OCI-LY1 (cell line): ENCODE results near the gene LRRC4B.

Experiments used
- H2AFZ ChIP-seq: fragments of 200-600 bp; sonication (generic), shearing (Covaris generic); 2 replicates; pipeline ENCODE4 v1.6.0; 2014; ENCODE audit warnings: antibody characterized with exemption, mild to moderate bottlenecking, low read length
- H3F3A ChIP-seq: fragments of 200-600 bp; sonication (generic), shearing (Covaris generic); 2 replicates; pipeline ENCODE4 v1.6.0; 2014; ENCODE audit warnings: mild to moderate bottlenecking, antibody characterized with exemption, low read length, moderate library complexity; ENCODE audit not compliant: insufficient read depth
- H3K27ac ChIP-seq: fragments of 200-600 bp; sonication (generic); 2 replicates; pipeline ENCODE4 v1.5.1; 2014; ENCODE audit warnings: low read length, mixed run types, mild to moderate bottlenecking, low read depth; ENCODE audit not compliant: poor library complexity, severe bottlenecking
- H3K27me3 ChIP-seq: fragments of 200-600 bp; sonication (generic); 2 replicates; pipeline ENCODE4 v1.6.0; 2014; ENCODE audit warnings: antibody characterized with exemption, mild to moderate bottlenecking, low read length, moderate library complexity; ENCODE audit not compliant: insufficient read depth
- H3K36me3 ChIP-seq: fragments of 200-600 bp; sonication (generic); 2 replicates; pipeline ENCODE4 v1.6.1; 2014; ENCODE audit warnings: mild to moderate bottlenecking, antibody characterized with exemption, low read length, moderate library complexity, mixed read lengths; ENCODE audit not compliant: insufficient read depth
- H3K4me1 ChIP-seq: fragments of 200-600 bp; sonication (generic); 2 replicates; pipeline ENCODE4 v1.5.1; 2014; ENCODE audit warnings: mild to moderate bottlenecking, low read length, moderate library complexity; ENCODE audit not compliant: insufficient read depth, severe bottlenecking
- H3K4me2 ChIP-seq: fragments of 200-600 bp; sonication (generic), shearing (Covaris generic); 2 replicates; pipeline ENCODE4 v1.6.1; 2014; ENCODE audit warnings: low read length
- H3K4me3 ChIP-seq: fragments of 200-600 bp; sonication (generic); 2 replicates; pipeline ENCODE4 v1.5.1; 2014; ENCODE audit warnings: low read length, low read depth, mild to moderate bottlenecking, mixed read lengths; ENCODE audit not compliant: poor library complexity, severe bottlenecking
- H3K79me2 ChIP-seq: fragments of 200-600 bp; shearing (Covaris generic); 2 replicates; pipeline ENCODE4 v1.6.1; 2016; ENCODE audit warnings: mixed run types, low read length, mixed read lengths; ENCODE audit not compliant: insufficient read depth
- H3K9ac ChIP-seq: fragments of 200-600 bp; sonication (generic), shearing (Covaris generic); 2 replicates; pipeline ENCODE4 v1.6.1; 2014; ENCODE audit warnings: mild to moderate bottlenecking, low read length, mixed read lengths
- H3K9me2 ChIP-seq: fragments of 200-600 bp; sonication (generic), shearing (Covaris generic); 2 replicates; pipeline ENCODE4 v1.6.1; 2014; ENCODE audit warnings: low read depth, mild to moderate bottlenecking, low read length, mixed read lengths
- H3K9me3 ChIP-seq: fragments of 200-600 bp; shearing (Covaris generic); 2 replicates; pipeline ENCODE4 v1.6.1; 2014; ENCODE audit warnings: low read length, mixed read lengths
- H4K20me1 ChIP-seq: fragments of 200-600 bp; sonication (generic), shearing (Covaris generic); 2 replicates; pipeline ENCODE4 v1.6.0; 2016; ENCODE audit warnings: mild to moderate bottlenecking, low read length; ENCODE audit not compliant: insufficient read depth
- CTCF ChIP-seq: fragments of 200-600 bp; sonication (generic), shearing (Covaris generic); IDR thresholded peaks from 2 replicates; pipeline ENCODE4 v1.5.1; 2017; ENCODE audit warnings: mild to moderate bottlenecking, antibody characterized with exemption, low read length, moderate library complexity, mixed read lengths
- EZH2 ChIP-seq: fragments of 200-600 bp; sonication (generic), shearing (Covaris generic); IDR thresholded peaks from 2 replicates; pipeline ENCODE4 v1.8.0; 2017; ENCODE audit warnings: borderline replicate concordance, mixed run types, mild to moderate bottlenecking, antibody characterized with exemption, low read length, moderate library complexity, mixed read lengths

The LRRC4B gene

GRCh38 chr19:50568728-50569698, 778 bp upstream of the LRRC4B start:
- no peaks in the 10 kb centered on the region for H3K36me3 ChIP-seq
- TF ChIP-seq CTCF (no peak), EZH2 (no peak)
- no peak overlapping the region for H3K27ac ChIP-seq
- H3K4me2 ChIP-seq, result no peak overlapping the region
- H3K4me3 ChIP-seq, result no peak overlapping the region
- H3K79me2 ChIP-seq, result no peaks in the 10 kb centered on the region
- H4K20me1 ChIP-seq, result no peaks in the 10 kb centered on the region
- peaks cover 5% of the 10 kb centered on the region; the same call in 1 of the 2 replicates for H3K27me3 ChIP-seq
- no peak overlapping the region for H3K9ac ChIP-seq
- no peaks in the 10 kb centered on the region for H3F3A ChIP-seq
- H3K9me3 ChIP-seq, result no peaks in the 10 kb centered on the region
- H3K9me2 ChIP-seq, result no peaks in the 10 kb centered on the region
- no peak overlapping the region for H2AFZ ChIP-seq
- H3K4me1 ChIP-seq, result no peaks in the 10 kb centered on the region

GRCh38 chr19:50567052-50567841, 988 bp downstream of the LRRC4B start:
- Histone ChIP-seq H3K27ac (no peak overlapping the region), H3K36me3 (no peaks in the 10 kb centered on the region), H3K4me3 (no peak overlapping the region), H3K4me2 (no peak overlapping the region), H3K9ac (no peak overlapping the region), H3K9me2 (no peaks in the 10 kb centered on the region), H2AFZ (no peak overlapping the region), H4K20me1 (no peaks in the 10 kb centered on the region), H3K79me2 (no peaks in the 10 kb centered on the region), H3F3A (no peaks in the 10 kb centered on the region), H3K9me3 (no peaks in the 10 kb centered on the region), H3K27me3 (peaks cover 5% of the 10 kb centered on the region; the same call in 1 of the 2 replicates), H3K4me1 (no peaks in the 10 kb centered on the region)
- no peak for TF ChIP-seq EZH2
- TF ChIP-seq CTCF, result no peak

- Histone ChIP-seq H2AFZ (no peak overlapping the region), H3F3A (no peaks in the 10 kb centered on the region), H3K9me3 (no peaks in the 10 kb centered on the region), H3K27ac (no peak overlapping the region), H3K79me2 (no peaks in the 10 kb centered on the region), H3K27me3 (peaks cover 5% of the 10 kb centered on the region; the same call in 1 of the 2 replicates), H3K4me1 (no peaks in the 10 kb centered on the region), H3K36me3 (no peaks in the 10 kb centered on the region), H3K4me2 (no peak overlapping the region), H3K9ac (no peak overlapping the region), H4K20me1 (no peaks in the 10 kb centered on the region), H3K9me2 (no peaks in the 10 kb centered on the region), H3K4me3 (no peak overlapping the region)
- TF ChIP-seq CTCF (no peak), EZH2 (no peak)
These were observed 2.0 kb downstream of the LRRC4B start for GRCh38 chr19:50565984-50566903.
